ENCODE results near the gene KISS1. TPM values are rescaled to one million over a fixed set of nuclear protein-coding genes. Genes with fewer than 3 reads are reported as not detected.
A peak's percentile ranks its signal among the peaks of the same experiment; 100 is the strongest.

The KISS1 gene
- total RNA-seq, 2 donors from 2014 or later = not detected

DNA sequence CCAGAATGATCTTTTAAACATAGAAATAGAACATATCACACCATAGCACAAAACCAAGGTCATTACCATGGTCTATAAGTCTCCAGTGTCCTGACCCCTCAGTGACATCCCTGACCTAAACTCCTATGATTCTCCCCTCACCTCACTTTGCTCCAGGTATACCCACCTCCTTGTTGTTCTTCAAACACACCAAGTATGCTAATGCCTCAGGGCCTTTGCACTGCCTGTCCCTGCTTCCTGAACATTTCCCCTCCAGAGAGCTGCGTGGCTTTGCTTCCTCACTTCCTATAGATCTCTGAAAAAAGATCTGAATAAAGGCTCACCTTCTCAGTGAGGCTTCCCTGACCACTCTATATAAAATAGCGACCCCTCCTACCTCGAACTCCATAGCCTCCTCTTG lies 16.4 kb upstream of the KISS1 start:
- H3K4me1 ChIP-seq = peaks cover 28% of the 10 kb centered on the region
- no peak overlapping the region for H3K27ac ChIP-seq
- 90 to 96% methylated on average over 3 of the region's 3 CpGs for WGBS, 2 donors
- no peaks in the 10 kb centered on the region for H3K9me3 ChIP-seq
- H3K36me3 ChIP-seq (replicated peaks in 1 of 2; ENCODE audit: insufficient read depth in 1 of 2, low read depth in 2 of 2) = no peaks in the 10 kb centered on the region
- no peak for DNase-seq
- intact Hi-C loops (cut with DNase I) = no loop called here
- ATAC-seq = no peak
- TF ChIP-seq POLR2A (IDR thresholded peaks at IDR 0.05) = no peak
- no peak for TF ChIP-seq CTCF (IDR thresholded peaks at IDR 0.05)
- no peaks in the 10 kb centered on the region for H3K27me3 ChIP-seq
- H3K4me3 ChIP-seq = no peak overlapping the region

DNA sequence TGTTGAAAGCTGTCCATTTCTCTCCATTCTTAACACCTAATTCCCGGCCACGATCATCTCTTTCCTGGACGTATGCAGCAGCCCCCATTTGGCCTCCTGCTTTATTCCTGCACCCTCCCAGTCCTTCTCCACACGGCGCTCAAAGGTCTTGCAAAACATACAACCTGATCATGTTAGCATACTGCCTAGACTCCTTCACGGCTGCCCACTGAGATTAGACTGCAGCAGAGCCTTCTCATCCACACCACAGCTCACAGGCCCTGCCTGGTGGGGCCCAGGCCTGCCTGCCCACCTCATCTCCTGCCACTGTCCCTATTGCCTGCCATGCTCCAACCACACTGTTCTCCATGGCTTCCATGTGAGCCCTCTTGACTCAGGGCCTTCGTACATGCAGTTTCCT lies 14.8 kb upstream of the KISS1 start:
- no peak overlapping the region for H3K27ac ChIP-seq
- no peaks in the 10 kb centered on the region for H3K36me3 ChIP-seq (replicated peaks in 1 of 2; ENCODE audit: insufficient read depth in 1 of 2, low read depth in 2 of 2)
- H3K9me3 ChIP-seq = no peaks in the 10 kb centered on the region
- H3K4me1 ChIP-seq = peaks cover 38% of the 10 kb centered on the region
- TF ChIP-seq CTCF (IDR thresholded peaks at IDR 0.05) (no peak), POLR2A (IDR thresholded peaks at IDR 0.05) (no peak)
- WGBS, 2 donors = 85 to 87% methylated on average over 7 of the region's 7 CpGs
- intact Hi-C loops (cut with DNase I) = no loop called here
- ATAC-seq = no peak
- H3K4me3 ChIP-seq = no peak overlapping the region
- DNase-seq = no peak
- no peaks in the 10 kb centered on the region for H3K27me3 ChIP-seq

- H3K27ac ChIP-seq = no peak overlapping the region
- whole genome bisulfite sequencing, 2 donors = 13 to 71% methylated on average over 3 to 13 of the region's 13 CpGs
- ATAC-seq (peak; percentile 91), DNase-seq (peak; percentile 64 to 82 (median 72))
- H3K27me3 ChIP-seq = no peaks in the 10 kb centered on the region
- TF ChIP-seq CTCF (IDR thresholded peaks at IDR 0.05) = peak; percentile 79 to 93 (median 82)
- no peak for TF ChIP-seq POLR2A (IDR thresholded peaks at IDR 0.05)
- H3K36me3 ChIP-seq (replicated peaks in 1 of 2; ENCODE audit: insufficient read depth in 1 of 2, low read depth in 2 of 2) = no peaks in the 10 kb centered on the region
- no peaks in the 10 kb centered on the region for H3K9me3 ChIP-seq
- H3K4me1 ChIP-seq = peaks cover 16% of the 10 kb centered on the region
- no peak overlapping the region for H3K4me3 ChIP-seq
- intact Hi-C loops (cut with DNase I) = no loop called here
These were observed 10.9 kb upstream of the KISS1 start for GRCh38 chr1:204207136-204207616.

- Histone ChIP-seq H3K9me3 (no peaks in the 10 kb centered on the region), H3K36me3 (replicated peaks in 1 of 2; ENCODE audit: insufficient read depth in 1 of 2, low read depth in 2 of 2) (no peaks in the 10 kb centered on the region), H3K27me3 (no peaks in the 10 kb centered on the region), H3K4me1 (peaks cover 12% of the 10 kb centered on the region), H3K4me3 (no peak overlapping the region), H3K27ac (no peak overlapping the region)
- ATAC-seq (no peak), DNase-seq (no peak)
- intact Hi-C loops (cut with DNase I) = no loop called here
- TF ChIP-seq CTCF (IDR thresholded peaks at IDR 0.05) (no peak), POLR2A (IDR thresholded peaks at IDR 0.05) (no peak)
- 54 to 58% methylated on average over 2 of the region's 2 CpGs for WGBS, 2 donors
These were observed 9.8 kb upstream of the KISS1 start for GRCh38 chr1:204206121-204206520.

DNA sequence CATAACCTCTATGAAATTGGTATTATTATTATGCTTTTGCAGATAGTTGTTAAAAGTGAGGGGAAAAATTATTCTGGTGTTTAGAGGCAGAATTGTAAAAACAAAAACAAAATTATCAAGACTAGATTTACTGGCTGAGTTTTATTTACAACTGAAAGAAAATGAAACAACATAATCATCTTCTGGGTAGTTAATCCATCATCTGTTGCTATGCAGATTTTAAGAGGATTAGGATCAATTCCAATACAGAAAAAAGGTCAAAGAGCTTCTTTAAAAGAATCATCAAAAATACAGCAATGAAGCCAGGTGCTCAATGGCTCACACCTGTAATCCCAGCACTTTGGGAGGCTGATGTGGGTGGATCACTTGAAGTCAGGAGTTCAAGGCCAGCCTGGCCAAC lies 9.2 kb upstream of the KISS1 start:
- DNase-seq (no peak), ATAC-seq (no peak)
- Histone ChIP-seq H3K9me3 (no peaks in the 10 kb centered on the region), H3K27ac (no peak overlapping the region), H3K4me3 (no peak overlapping the region), H3K27me3 (no peaks in the 10 kb centered on the region), H3K36me3 (replicated peaks in 1 of 2; ENCODE audit: insufficient read depth in 1 of 2, low read depth in 2 of 2) (no peaks in the 10 kb centered on the region), H3K4me1 (peaks cover 12% of the 10 kb centered on the region)
- no peak for TF ChIP-seq CTCF (IDR thresholded peaks at IDR 0.05)
- TF ChIP-seq POLR2A (IDR thresholded peaks at IDR 0.05) = no peak
- intact Hi-C loops (cut with DNase I) = no loop called here

All from body of pancreas (tissue), 4 donors.